Tibial nerve (tissue), 4 donors: Measurements from ENCODE around the gene DAPK2.

ENCODE experiments used
- EP300 ChIP-seq, 2 donors: sonication (generic); formaldehyde crosslinking; IDR thresholded peaks; one replicate each; pipeline ENCODE4 v1.6.1; 2017; ENCODE audit warnings: antibody characterized with exemption in 2 of 2, mild to moderate bottlenecking in 1 of 2
- POLR2A ChIP-seq, 2 donors: fragments of 450-650 bp; IDR thresholded peaks; one replicate each; pipeline ENCODE4 v1.6.1; 2017; ENCODE audit warnings: antibody characterized with exemption in 2 of 2, mild to moderate bottlenecking in 2 of 2, moderate library complexity in 2 of 2
- TF ChIP-seq, protein P1 (sequence below), 5 experiments: fragments of 200-600 bp in 3 of 5; fragments of 450-650 bp in 2 of 5; sonication (generic) in 3 of 5; IDR thresholded peaks; one replicate each; pipeline ENCODE4 v1.5.1; 2016 to 2019; ENCODE audit warnings: antibody characterized with exemption in 5 of 5, mild to moderate bottlenecking in 3 of 5, moderate library complexity in 2 of 5

DNA sequence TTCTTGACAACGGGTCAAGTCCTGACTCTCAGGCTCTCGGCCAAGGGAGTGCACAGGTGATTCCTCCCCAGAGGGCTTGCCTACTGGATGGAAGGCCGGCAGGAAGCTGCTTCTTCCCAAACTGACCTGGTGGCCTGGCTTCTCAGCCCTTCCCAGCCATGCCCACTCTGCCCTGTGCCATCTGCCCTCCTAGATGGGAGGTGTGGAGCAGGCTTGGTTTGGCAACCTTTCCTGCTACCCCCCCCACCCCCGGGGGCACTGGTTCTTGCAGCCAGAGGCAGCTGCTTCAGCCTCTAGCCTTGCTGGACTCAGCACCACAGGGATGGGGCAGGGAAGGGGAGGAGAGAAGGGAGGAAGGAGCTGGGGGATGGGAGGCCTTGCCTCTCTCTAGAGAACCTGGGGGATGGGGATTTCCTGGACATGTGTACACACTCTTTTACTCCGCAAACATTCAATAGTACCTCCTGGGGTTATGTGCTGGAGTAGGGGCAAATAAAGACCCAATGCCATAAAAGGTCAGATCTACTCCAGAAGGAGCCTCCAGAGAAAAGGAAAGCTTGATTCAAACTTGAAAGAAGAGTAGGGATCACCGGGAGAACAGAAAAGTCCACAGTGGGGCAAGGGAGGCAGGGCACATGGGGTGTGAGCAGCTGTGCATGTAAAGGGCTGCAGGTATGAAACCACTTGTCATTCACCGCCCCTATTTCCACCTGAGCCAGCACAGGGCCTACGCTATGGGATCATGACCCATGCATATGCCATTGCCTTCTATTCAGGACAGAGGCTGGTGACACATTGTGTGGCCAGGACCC, 4.2 kb upstream of the DAPK2 start:
- TF ChIP-seq, protein P1, sequence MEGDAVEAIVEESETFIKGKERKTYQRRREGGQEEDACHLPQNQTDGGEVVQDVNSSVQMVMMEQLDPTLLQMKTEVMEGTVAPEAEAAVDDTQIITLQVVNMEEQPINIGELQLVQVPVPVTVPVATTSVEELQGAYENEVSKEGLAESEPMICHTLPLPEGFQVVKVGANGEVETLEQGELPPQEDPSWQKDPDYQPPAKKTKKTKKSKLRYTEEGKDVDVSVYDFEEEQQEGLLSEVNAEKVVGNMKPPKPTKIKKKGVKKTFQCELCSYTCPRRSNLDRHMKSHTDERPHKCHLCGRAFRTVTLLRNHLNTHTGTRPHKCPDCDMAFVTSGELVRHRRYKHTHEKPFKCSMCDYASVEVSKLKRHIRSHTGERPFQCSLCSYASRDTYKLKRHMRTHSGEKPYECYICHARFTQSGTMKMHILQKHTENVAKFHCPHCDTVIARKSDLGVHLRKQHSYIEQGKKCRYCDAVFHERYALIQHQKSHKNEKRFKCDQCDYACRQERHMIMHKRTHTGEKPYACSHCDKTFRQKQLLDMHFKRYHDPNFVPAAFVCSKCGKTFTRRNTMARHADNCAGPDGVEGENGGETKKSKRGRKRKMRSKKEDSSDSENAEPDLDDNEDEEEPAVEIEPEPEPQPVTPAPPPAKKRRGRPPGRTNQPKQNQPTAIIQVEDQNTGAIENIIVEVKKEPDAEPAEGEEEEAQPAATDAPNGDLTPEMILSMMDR (IDR thresholded peaks at IDR 0.05): no peak
- TF ChIP-seq POLR2A (IDR thresholded peaks at IDR 0.05) (no peak), EP300 (IDR thresholded peaks at IDR 0.05) (no peak)
